Hepatocyte (in vitro differentiated cells): Measurements from ENCODE around the gene GNB1L.

Experiments used
- CTCF ChIP-seq: fragments of 200-600 bp; sonication (generic); IDR thresholded peaks from 2 replicates; pipeline ENCODE4 v1.5.1; 2016; ENCODE audit warnings: antibody characterized with exemption, mild to moderate bottlenecking; ENCODE audit not compliant: poor library complexity
- EZH2 ChIP-seq: fragments of 200-600 bp; sonication (generic); IDR thresholded peaks from 2 replicates; pipeline ENCODE4 v1.6.1; 2016; ENCODE audit warnings: antibody characterized with exemption, mild to moderate bottlenecking, borderline replicate concordance
- EZH2phosphoT487 ChIP-seq: fragments of 200-600 bp; sonication (generic); IDR thresholded peaks from one replicate; pipeline ENCODE4 v1.6.1; 2018; ENCODE audit warnings: antibody characterized with exemption, mild to moderate bottlenecking, low read depth, moderate library complexity; ENCODE audit not compliant: unreplicated experiment, severe bottlenecking

GRCh38 chr22:19823902-19824211, 30.8 kb downstream of the GNB1L start:
- TF ChIP-seq CTCF (no peak), EZH2phosphoT487 (no peak), EZH2 (no peak)
